H1 (cell line): ENCODE results near the gene TDRKH. TPM values are rescaled to one million over a fixed set of nuclear protein-coding genes. Genes with fewer than 3 reads are reported as not detected.

Source experiments
- CTCF ChIA-PET: fragments of 300-600 bp; sonication (Branson Sonifier 250); formaldehyde crosslinking; loops from one replicate; lab custom pipeline; 2021; ENCODE audit not compliant: partially characterized antibody; lab: Charles Lee
- POLR2A ChIA-PET: fragments of 300-600 bp; sonication (Branson Sonifier 250); formaldehyde crosslinking; loops from one replicate; lab custom pipeline; 2021; ENCODE audit warnings: inconsistent platforms; ENCODE audit not compliant: partially characterized antibody; lab: Charles Lee
- DNase-seq, 2 experiments: peaks; one replicate each; pipeline versions ENCODE4 v3.0.0 to v3.0.0-alpha.2; 2010 to 2022; ENCODE audit warnings: low spot score in 2 of 2, low read depth in 1 of 2, mixed read lengths in 1 of 2
- FAIRE-seq: peaks from 2 replicates; lab custom pipeline; 2011; peaks lifted over from hg19 to GRCh38; lab: Jason Lieb, UNC
- H2AFZ ChIP-seq: 2 replicates; pipeline ENCODE4 v1.8.1; 2012; ENCODE audit warnings: low read length, inconsistent platforms
- H2AK5ac ChIP-seq: 2 replicates; pipeline ENCODE4 v1.6.1; 2013; ENCODE audit warnings: low read depth, low read length
- H2BK120ac ChIP-seq: replicated peaks from 2 replicates; pipeline ENCODE3; 2013; ENCODE audit warnings: low read depth, low read length, inconsistent platforms
- H2BK12ac ChIP-seq: 2 replicates; pipeline ENCODE4 v1.6.1; 2013; ENCODE audit warnings: low read depth, low read length
- H2BK15ac ChIP-seq: 2 replicates; pipeline ENCODE4 v1.6.1; 2013; ENCODE audit warnings: low read length
- H2BK20ac ChIP-seq: 2 replicates; pipeline ENCODE4 v1.6.1; 2013; ENCODE audit warnings: low read length
- H2BK5ac ChIP-seq: 2 replicates; pipeline ENCODE4 v1.6.1; 2013; ENCODE audit warnings: low read depth, low read length
- H3K14ac ChIP-seq: 2 replicates; pipeline ENCODE4 v1.6.1; 2013; ENCODE audit warnings: inconsistent platforms; ENCODE audit not compliant: insufficient read length
- H3K18ac ChIP-seq: 2 replicates; pipeline ENCODE4 v1.6.1; 2013; ENCODE audit warnings: low read length; ENCODE audit errors: extremely low read depth
- H3K23ac ChIP-seq: 2 replicates; pipeline ENCODE4 v1.6.1; 2013; ENCODE audit warnings: inconsistent platforms; ENCODE audit not compliant: insufficient read length
- H3K23me2 ChIP-seq: 2 replicates; pipeline ENCODE4 v1.6.1; 2013; ENCODE audit warnings: low read depth, low read length
- H3K27ac ChIP-seq: 2 replicates; pipeline ENCODE4 v1.6.1; 2011; ENCODE audit warnings: low read depth, low read length, inconsistent platforms
- H3K27me3 ChIP-seq, 4 experiments: replicated peaks in 1 of 4; 1 replicate in 1 of 4; 2 replicates in 3 of 4; pipeline versions ENCODE4 v1.6.1 to v1.8.1; 2011 to 2013; ENCODE audit warnings: low read length in 3 of 4, mild to moderate bottlenecking in 3 of 4, inconsistent platforms in 2 of 4, mixed read lengths in 2 of 4, moderate library complexity in 1 of 4; ENCODE audit not compliant: control insufficient read depth in 3 of 4, insufficient read depth in 3 of 4; ENCODE audit errors: extremely low read depth in 1 of 4
- H3K36me3 ChIP-seq, 4 experiments: 2 replicates each; pipeline versions ENCODE4 v1.6.1 to v1.8.1; 2011 to 2013; ENCODE audit warnings: mild to moderate bottlenecking in 4 of 4, low read length in 3 of 4, moderate library complexity in 2 of 4, control low read depth in 1 of 4, inconsistent platforms in 1 of 4; ENCODE audit not compliant: insufficient read depth in 4 of 4, control insufficient read depth in 2 of 4
- H3K4ac ChIP-seq: replicated peaks from 2 replicates; pipeline ENCODE3; 2013; ENCODE audit warnings: low read length, low read depth, mixed read lengths, inconsistent platforms; ENCODE audit not compliant: insufficient read length
- H3K4me1 ChIP-seq, 4 experiments: replicated peaks in 1 of 4; 1 replicate in 1 of 4; 2 replicates in 3 of 4; pipeline versions ENCODE4 v1.6.1 to v1.8.1; 2011 to 2013; ENCODE audit warnings: low read length in 3 of 4, inconsistent platforms in 2 of 4, mixed read lengths in 1 of 4; ENCODE audit not compliant: insufficient read depth in 4 of 4, control insufficient read depth in 3 of 4
- H3K4me2 ChIP-seq, 2 experiments: 2 replicates each; pipeline versions ENCODE4 v1.6.1 to v1.8.1; 2011 to 2013; ENCODE audit warnings: low read depth in 2 of 2, low read length in 2 of 2, control low read depth in 1 of 2, inconsistent platforms in 1 of 2, mild to moderate bottlenecking in 1 of 2; ENCODE audit not compliant: insufficient read depth in 1 of 2
- H3K4me3 ChIP-seq, 4 experiments: fragments of 200-600, 300-600 bp in 1 of 4; sonication (generic), shearing (Covaris generic), sonication (Bioruptor Twin) in 1 of 4; 2 replicates each; pipeline versions ENCODE4 v1.5.1 to v1.8.1; 2011 to 2016; ENCODE audit warnings: low read length in 4 of 4, low read depth in 3 of 4, control low read depth in 2 of 4, inconsistent platforms in 2 of 4, mild to moderate bottlenecking in 2 of 4, mixed read lengths in 1 of 4, moderate library complexity in 1 of 4; ENCODE audit not compliant: insufficient read depth in 2 of 4; ENCODE audit errors: extremely low read depth in 1 of 4
- H3K56ac ChIP-seq: replicated peaks from 2 replicates; pipeline ENCODE3; 2013; ENCODE audit warnings: low read depth, mild to moderate bottlenecking, mixed read lengths, low read length, inconsistent platforms; ENCODE audit not compliant: insufficient read length
- H3K79me1 ChIP-seq: 2 replicates; pipeline ENCODE4 v1.6.1; 2013; ENCODE audit warnings: low read depth, low read length, control low read depth
- H3K79me2 ChIP-seq, 2 experiments: 2 replicates each; pipeline versions ENCODE4 v1.6.1 to v1.8.1; 2012 to 2013; ENCODE audit warnings: low read length in 2 of 2, mild to moderate bottlenecking in 2 of 2, inconsistent platforms in 1 of 2; ENCODE audit not compliant: insufficient read depth in 2 of 2, control insufficient read depth in 1 of 2
- H3K9ac ChIP-seq, 4 experiments: replicated peaks in 1 of 4; 1 replicate in 1 of 4; 2 replicates in 3 of 4; pipeline versions ENCODE4 v1.6.1 to v1.8.1; 2011 to 2013; ENCODE audit warnings: low read depth in 3 of 4, low read length in 3 of 4, control low read depth in 2 of 4, mild to moderate bottlenecking in 2 of 4, moderate library complexity in 2 of 4, inconsistent platforms in 1 of 4; ENCODE audit errors: extremely low read depth in 1 of 4
- H3K9me3 ChIP-seq, 2 experiments: 2 replicates each; pipeline versions ENCODE4 v1.6.1 to v1.8.1; 2012 to 2013; ENCODE audit warnings: mild to moderate bottlenecking in 2 of 2, moderate library complexity in 2 of 2, control low read depth in 1 of 2, inconsistent platforms in 1 of 2, low read depth in 1 of 2, low read length in 1 of 2, mixed read lengths in 1 of 2; ENCODE audit not compliant: insufficient read depth in 2 of 2
- H4K20me1 ChIP-seq, 2 experiments: replicated peaks in 1 of 2; 2 replicates each; pipeline versions ENCODE3 to v1.8.1; 2011 to 2013; ENCODE audit warnings: inconsistent platforms in 2 of 2, low read length in 2 of 2, mild to moderate bottlenecking in 1 of 2; ENCODE audit not compliant: insufficient read depth in 2 of 2, control insufficient read depth in 1 of 2
- H4K5ac ChIP-seq: 2 replicates; pipeline ENCODE4 v1.6.1; 2013; ENCODE audit warnings: low read length, low read depth, mixed read lengths, inconsistent platforms; ENCODE audit not compliant: insufficient read length
- H4K8ac ChIP-seq: 2 replicates; pipeline ENCODE4 v1.8.0; 2013; ENCODE audit warnings: mild to moderate bottlenecking, moderate library complexity, low read length, inconsistent platforms; ENCODE audit not compliant: insufficient read depth; ENCODE audit errors: extremely low read depth
- H4K91ac ChIP-seq: replicated peaks from 2 replicates; pipeline ENCODE3; 2013; ENCODE audit warnings: low read length, mixed read lengths, inconsistent platforms; ENCODE audit not compliant: insufficient read length
- WGBS, 2 experiments: shearing (Covaris generic) in 1 of 2; methylation state at CpG; one replicate each; pipeline versions ENCODE4 v1.1.6 to v1.1.7; 2013 to 2015; ENCODE audit warnings: low lambda C conversion rate in 2 of 2, mixed read lengths in 2 of 2, inconsistent platforms in 1 of 2, low coverage in 1 of 2, missing lambda C conversion rate in 1 of 2; ENCODE audit not compliant: insufficient replicate concordance in 2 of 2, insufficient coverage in 1 of 2, insufficient read length in 1 of 2; ENCODE audit errors: extremely low coverage in 1 of 2, missing lambda C conversion rate in 1 of 2; 5-methylcytosine and 5-hydroxymethylcytosine counted together
- polyA plus RNA-seq, 7 experiments: library from polyadenylated mRNA; depleted of rRNA in 3 of 7; stranded (reverse) in 5 of 7; unstranded in 2 of 7; fragments of >200 nt in 5 of 7; fragments of 200-250 nt in 2 of 7; gene quantifications; 1 replicate in 5 of 7; 2 replicates in 1 of 7; 4 replicates in 1 of 7; pipeline versions ENCODE4 v1.2.1 to v1.2.3, GENCODE V29; 2011 to 2013; ENCODE audit warnings: missing spikeins in 2 of 7, mixed read lengths in 2 of 7
- total RNA-seq: library from RNA; stranded (reverse); fragmentation: NEBNext Ultra II Directional; extraction: Animal tissue kit (Norgen Biotek cat#: 25700); gene quantifications from 2 replicates; pipeline ENCODE4 v1.2.1, GENCODE V29; 2021

TDRKH gene
- total and polyA plus RNA-seq, 2 of the 8 experiments (the other 6 are each of a cell fraction or from before 2014, with no cell fraction given) = 9.9 to 26.1 TPM

- no peak overlapping the region for H2BK15ac ChIP-seq
- DNase-seq (no peak), FAIRE-seq (no peak)
- H2BK5ac ChIP-seq = no peak overlapping the region
- no peak overlapping the region for H3K56ac ChIP-seq
- no peak overlapping the region for H3K14ac ChIP-seq
- no peak overlapping the region for H2BK12ac ChIP-seq
- H2AK5ac ChIP-seq = no peak overlapping the region
- WGBS, 2 experiments = 100% methylated on average over 4 of the region's 7 CpGs; no CpG with 5 or more reads in 1 of the 2 experiments
- H3K4me3 ChIP-seq = no peak overlapping the region
- H3K23ac ChIP-seq = no peak overlapping the region
- no peak overlapping the region for H4K8ac ChIP-seq
- no peak overlapping the region for H2BK20ac ChIP-seq
- H3K4ac ChIP-seq = no peak overlapping the region
- H3K18ac ChIP-seq = no peak overlapping the region
- no peak overlapping the region for H4K5ac ChIP-seq
- H3K9me3 ChIP-seq = no peaks in the 10 kb centered on the region
- 0 out of 7 replicates have a peak, but pooled peaks cover 0 to 1% (median 0%) of the 10 kb centered on the region in 4 experiments for H3K4me1 ChIP-seq
- H3K9ac ChIP-seq = no peak overlapping the region
- H3K23me2 ChIP-seq = peaks cover 4% of the 10 kb centered on the region; the same call in 1 of the 2 replicates
- ChIA-PET POLR2A (interaction anchor here (0.8 kb wide), 1 partner anchor 29 kb away, joined by 3 read pairs; the partner anchor contains the start of gene TDRKH), CTCF (interaction anchor here (0.6 to 1.4 kb wide), 3 partner anchors 26 to 226 kb away, joined by 3 to 4 read pairs (median 3); no protein-coding TSS in a partner anchor)
- H3K27ac ChIP-seq = no peak overlapping the region
- H4K91ac ChIP-seq = no peak overlapping the region
- no peaks in the 10 kb centered on the region for H3K27me3 ChIP-seq
- H3K79me1 ChIP-seq = no peaks in the 10 kb centered on the region
- no peak overlapping the region for H2AFZ ChIP-seq
- H2BK120ac ChIP-seq = no peak overlapping the region
- peaks cover 0 to 3% of the 10 kb centered on the region in 2 experiments; a peak in 1 of 4 replicates for H3K79me2 ChIP-seq
- H3K36me3 ChIP-seq = peaks cover 9 to 33% (median 25%) of the 10 kb centered on the region in 4 experiments
- no peak overlapping the region for H3K4me2 ChIP-seq
- H4K20me1 ChIP-seq = no peaks in the 10 kb centered on the region
Observed at GRCh38 chr1:151760597-151761385, 29.5 kb downstream of the TDRKH start.
